MM.1S (cell line): ENCODE measurements around the gene ARPC1A.

Experiments used
- EZH2 ChIP-seq: fragments of 300-600 bp; sonication (generic); optimal IDR thresholded peaks from 2 replicates; pipeline ENCODE3; 2017; ENCODE audit warnings: low read depth, mild to moderate bottlenecking, antibody characterized with exemption, low read length, mixed read lengths
- TF ChIP-seq, protein P1 (sequence below): fragments of 300-600 bp; sonication (generic); IDR thresholded peaks from 2 replicates; pipeline ENCODE4 v1.5.1; 2016; ENCODE audit warnings: antibody characterized with exemption, low read length, mixed read lengths

DNA sequence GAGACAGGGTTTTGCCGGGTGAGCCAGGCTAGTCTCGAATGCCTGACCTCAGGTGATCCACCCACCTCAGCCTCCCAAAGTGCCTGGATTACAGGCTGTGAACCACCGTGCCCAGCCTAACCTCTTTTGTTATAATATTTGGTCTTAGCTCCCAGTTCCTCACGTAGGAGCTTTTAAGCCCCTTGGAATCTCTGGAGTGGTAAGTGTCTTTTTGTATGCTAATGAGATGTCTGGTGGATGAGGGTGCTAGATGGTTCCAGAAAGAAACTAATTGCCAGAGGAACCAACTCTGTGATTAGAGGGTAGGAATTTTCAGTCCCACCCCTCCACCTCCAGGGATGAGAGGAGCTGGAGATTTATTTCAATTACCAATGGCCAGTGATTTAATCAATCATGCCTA, 5.3 kb upstream of the ARPC1A start:
- TF ChIP-seq, protein P1, sequence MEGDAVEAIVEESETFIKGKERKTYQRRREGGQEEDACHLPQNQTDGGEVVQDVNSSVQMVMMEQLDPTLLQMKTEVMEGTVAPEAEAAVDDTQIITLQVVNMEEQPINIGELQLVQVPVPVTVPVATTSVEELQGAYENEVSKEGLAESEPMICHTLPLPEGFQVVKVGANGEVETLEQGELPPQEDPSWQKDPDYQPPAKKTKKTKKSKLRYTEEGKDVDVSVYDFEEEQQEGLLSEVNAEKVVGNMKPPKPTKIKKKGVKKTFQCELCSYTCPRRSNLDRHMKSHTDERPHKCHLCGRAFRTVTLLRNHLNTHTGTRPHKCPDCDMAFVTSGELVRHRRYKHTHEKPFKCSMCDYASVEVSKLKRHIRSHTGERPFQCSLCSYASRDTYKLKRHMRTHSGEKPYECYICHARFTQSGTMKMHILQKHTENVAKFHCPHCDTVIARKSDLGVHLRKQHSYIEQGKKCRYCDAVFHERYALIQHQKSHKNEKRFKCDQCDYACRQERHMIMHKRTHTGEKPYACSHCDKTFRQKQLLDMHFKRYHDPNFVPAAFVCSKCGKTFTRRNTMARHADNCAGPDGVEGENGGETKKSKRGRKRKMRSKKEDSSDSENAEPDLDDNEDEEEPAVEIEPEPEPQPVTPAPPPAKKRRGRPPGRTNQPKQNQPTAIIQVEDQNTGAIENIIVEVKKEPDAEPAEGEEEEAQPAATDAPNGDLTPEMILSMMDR = no peak
- no peak for TF ChIP-seq EZH2
